Measurements from ENCODE around the gene KCNMA1.

The KCNMA1 gene

GRCh38 chr10:77548157-77548556, 89.5 kb downstream of the KCNMA1 start:
- H3K4me3 ChIP-seq (ENCODE audit: low read depth, low read length) = no peak overlapping the region
- no peaks in the 10 kb centered on the region for H3K79me2 ChIP-seq
- H3K9me3 ChIP-seq (ENCODE audit: control insufficient read depth, low read length) = no peaks in the 10 kb centered on the region
- no peak overlapping the region for H3K27ac ChIP-seq
- no peak for TF ChIP-seq CTCF (IDR thresholded peaks at IDR 0.05)
- no peak overlapping the region for H3K4me2 ChIP-seq (ENCODE audit: low read length)
- no peaks in the 10 kb centered on the region for H3K4me1 ChIP-seq
- H3K9ac ChIP-seq = no peak overlapping the region
- H3K27me3 ChIP-seq (ENCODE audit: control insufficient read depth, insufficient read depth, low read length) = no peaks in the 10 kb centered on the region
- no peak overlapping the region for H2AFZ ChIP-seq
- H3K36me3 ChIP-seq (ENCODE audit: control insufficient read depth, insufficient read depth, low read length) = no peaks in the 10 kb centered on the region

GRCh38 chr10:77547307-77548050, 90.1 kb downstream of the KCNMA1 start:
- H3K79me2 ChIP-seq = no peaks in the 10 kb centered on the region
- no peak overlapping the region for H3K27ac ChIP-seq
- H3K9me3 ChIP-seq (ENCODE audit: control insufficient read depth, low read length) = no peaks in the 10 kb centered on the region
- H3K27me3 ChIP-seq (ENCODE audit: control insufficient read depth, insufficient read depth, low read length) = no peaks in the 10 kb centered on the region
- no peak overlapping the region for H3K4me2 ChIP-seq (ENCODE audit: low read length)
- no peaks in the 10 kb centered on the region for H3K4me1 ChIP-seq
- H3K4me3 ChIP-seq (ENCODE audit: low read depth, low read length) = no peak overlapping the region
- TF ChIP-seq CTCF (IDR thresholded peaks at IDR 0.05) = no peak
- H3K9ac ChIP-seq = no peak overlapping the region
- no peak overlapping the region for H2AFZ ChIP-seq
- H3K36me3 ChIP-seq (ENCODE audit: control insufficient read depth, insufficient read depth, low read length) = no peaks in the 10 kb centered on the region

- H3K79me2 ChIP-seq = no peaks in the 10 kb centered on the region
- no peak for TF ChIP-seq CTCF (IDR thresholded peaks at IDR 0.05)
- H3K9ac ChIP-seq = no peak overlapping the region
- no peak overlapping the region for H3K4me3 ChIP-seq (ENCODE audit: low read depth, low read length)
- H3K9me3 ChIP-seq (ENCODE audit: control insufficient read depth, low read length) = no peaks in the 10 kb centered on the region
- H3K4me2 ChIP-seq (ENCODE audit: low read length) = no peak overlapping the region
- H3K4me1 ChIP-seq = no peaks in the 10 kb centered on the region
- no peaks in the 10 kb centered on the region for H3K27me3 ChIP-seq (ENCODE audit: control insufficient read depth, insufficient read depth, low read length)
- no peak overlapping the region for H2AFZ ChIP-seq
- no peak overlapping the region for H3K27ac ChIP-seq
- H3K36me3 ChIP-seq (ENCODE audit: control insufficient read depth, insufficient read depth, low read length) = no peaks in the 10 kb centered on the region
These were observed 91.6 kb downstream of the KCNMA1 start for GRCh38 chr10:77546042-77546441.

DNA sequence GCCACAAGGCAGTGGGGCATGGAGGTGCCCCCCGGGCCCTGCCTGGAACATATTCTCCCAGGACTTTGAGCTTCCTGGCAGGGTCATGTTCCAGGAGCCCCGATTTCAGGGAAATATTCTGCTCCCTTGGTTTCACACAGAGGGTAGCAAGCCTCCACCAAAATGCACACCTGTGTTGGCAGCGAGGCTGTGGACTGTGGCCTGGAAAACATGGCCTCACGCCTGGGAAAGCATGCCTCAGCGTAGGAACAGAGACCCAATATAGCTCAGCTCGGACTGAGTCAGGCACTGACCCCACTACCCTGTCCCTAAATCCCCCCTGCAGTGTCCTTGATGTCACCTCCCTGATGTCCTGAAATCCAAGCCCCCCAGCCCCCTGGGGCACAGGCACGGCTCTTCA, 92.0 kb downstream of the KCNMA1 start:
- H3K9me3 ChIP-seq (ENCODE audit: control insufficient read depth, low read length) = no peaks in the 10 kb centered on the region
- no peak for TF ChIP-seq CTCF (IDR thresholded peaks at IDR 0.05)
- no peaks in the 10 kb centered on the region for H3K79me2 ChIP-seq
- H3K4me1 ChIP-seq = no peaks in the 10 kb centered on the region
- H3K9ac ChIP-seq = no peak overlapping the region
- H3K27ac ChIP-seq = no peak overlapping the region
- no peaks in the 10 kb centered on the region for H3K36me3 ChIP-seq (ENCODE audit: control insufficient read depth, insufficient read depth, low read length)
- no peaks in the 10 kb centered on the region for H3K27me3 ChIP-seq (ENCODE audit: control insufficient read depth, insufficient read depth, low read length)
- no peak overlapping the region for H3K4me2 ChIP-seq (ENCODE audit: low read length)
- no peak overlapping the region for H2AFZ ChIP-seq
- H3K4me3 ChIP-seq (ENCODE audit: low read depth, low read length) = no peak overlapping the region

DNA sequence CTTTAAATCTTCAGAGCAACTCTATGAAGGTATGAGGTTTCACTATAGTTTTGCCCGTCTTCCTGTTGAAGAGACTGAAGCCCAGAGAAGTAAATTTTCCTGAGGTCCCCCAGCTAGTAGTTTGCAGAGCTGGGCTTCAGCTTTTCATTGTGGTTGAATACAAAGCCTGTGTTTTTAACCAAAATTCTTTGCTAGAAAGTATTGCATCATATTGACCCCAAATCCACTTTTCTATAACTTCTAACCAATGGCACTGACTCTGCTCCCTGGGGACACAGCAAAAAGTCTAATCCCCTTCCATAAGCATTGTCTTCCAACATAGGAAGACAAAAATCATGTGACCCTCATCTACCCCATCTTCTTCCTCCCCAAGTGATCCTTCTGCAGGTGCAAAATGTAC, 93.0 kb downstream of the KCNMA1 start:
- Histone ChIP-seq H3K27me3 (ENCODE audit: control insufficient read depth, insufficient read depth, low read length) (no peaks in the 10 kb centered on the region), H3K9me3 (ENCODE audit: control insufficient read depth, low read length) (no peaks in the 10 kb centered on the region), H3K4me1 (no peaks in the 10 kb centered on the region), H3K36me3 (ENCODE audit: control insufficient read depth, insufficient read depth, low read length) (no peaks in the 10 kb centered on the region), H2AFZ (no peak overlapping the region), H3K9ac (no peak overlapping the region), H3K4me3 (ENCODE audit: low read depth, low read length) (no peak overlapping the region), H3K79me2 (no peaks in the 10 kb centered on the region), H3K27ac (no peak overlapping the region), H3K4me2 (ENCODE audit: low read length) (no peak overlapping the region)
- TF ChIP-seq CTCF (IDR thresholded peaks at IDR 0.05) = no peak

All from parathyroid adenoma (tissue), 2 donors.